Measurements from ENCODE around the gene LRRC8D. TPM values are rescaled to one million over a fixed set of nuclear protein-coding genes. Genes with fewer than 3 reads are reported as not detected.
"Not testable (repeated sequence)": the region's sequence is repeated elsewhere in the genome, so short reads cannot be mapped to it uniquely, and the experiment has no call there.

The LRRC8D gene
- total RNA-seq, 1 donor from 2014 or later: 29.8 TPM

DNA sequence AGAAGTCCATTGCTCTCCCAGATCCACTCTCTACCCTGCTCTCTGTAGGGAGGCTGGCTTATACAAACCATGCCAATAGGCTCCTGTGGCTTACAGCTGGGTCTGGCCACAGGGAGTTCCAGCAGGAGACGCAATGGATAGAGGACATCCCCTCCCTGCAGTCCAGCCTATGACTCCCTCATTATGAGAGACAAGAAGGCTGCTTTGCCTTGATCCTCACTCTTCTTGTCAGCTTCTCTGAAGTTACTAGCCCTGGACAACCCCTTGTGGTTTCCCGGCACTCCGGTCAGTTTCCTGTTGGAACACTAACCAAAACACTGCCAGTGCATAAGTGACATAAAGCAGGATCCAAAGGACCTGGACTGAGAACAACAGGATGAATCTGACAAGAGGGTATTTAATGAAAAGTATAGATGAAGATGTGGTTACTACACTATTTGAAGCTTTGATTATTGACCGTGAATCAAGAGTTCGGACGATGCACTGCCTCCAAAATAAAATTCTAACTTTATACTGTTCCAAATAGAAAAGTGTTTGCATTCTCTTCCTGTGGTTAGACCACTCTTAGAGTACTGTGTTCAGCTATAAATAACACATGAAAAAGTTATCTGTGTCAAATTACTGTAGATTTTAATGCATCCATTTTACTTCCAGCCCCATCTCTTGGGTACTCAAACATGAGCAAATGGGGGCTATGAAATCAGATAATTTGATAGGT lies 141.4 kb downstream of the LRRC8D start:
- no peak for DNase-seq

DNA sequence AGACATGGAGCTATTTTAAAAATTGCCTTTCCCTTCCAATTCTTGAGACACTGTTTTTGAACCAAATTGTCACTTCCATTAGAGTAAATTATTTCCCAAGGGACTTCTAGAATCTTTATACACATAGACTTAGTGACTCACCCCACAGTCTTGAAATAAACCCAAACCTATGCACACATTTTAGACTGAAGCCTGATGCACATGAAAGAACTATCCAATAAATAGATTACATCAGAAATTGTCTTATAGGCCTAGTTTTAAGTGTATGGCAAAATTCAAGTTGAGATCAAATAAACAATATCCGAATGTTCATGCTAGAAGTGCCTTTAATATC lies 141.9 kb downstream of the LRRC8D start:
- DNase-seq: no peak

DNA sequence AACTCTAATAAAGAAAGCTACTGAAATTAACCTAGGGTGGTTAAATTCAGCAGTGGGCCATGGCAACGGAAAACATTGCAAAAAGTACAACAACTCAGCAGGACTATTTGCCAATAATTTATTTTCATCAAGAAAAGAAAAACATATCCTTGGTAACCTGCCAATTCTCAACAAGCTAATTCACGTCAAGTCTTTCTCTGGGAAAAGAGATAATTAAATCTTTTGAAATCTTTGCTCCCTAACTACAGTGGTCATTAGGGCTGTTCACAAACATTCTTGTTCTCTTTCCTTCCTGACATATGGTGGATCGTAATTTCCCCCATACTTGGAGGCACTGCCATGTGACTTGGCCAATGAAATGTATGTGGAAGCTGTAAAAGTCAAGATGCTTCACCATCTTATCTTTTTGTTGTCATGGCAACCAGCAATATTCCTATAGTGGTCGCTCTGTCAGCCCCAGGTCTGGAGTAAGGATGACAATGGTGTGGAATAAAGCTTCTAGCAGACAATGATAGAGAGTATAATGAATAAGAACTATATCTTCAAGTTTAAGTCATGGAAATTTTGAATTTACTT lies 144.4 kb downstream of the LRRC8D start:
- no peak for DNase-seq

DNA sequence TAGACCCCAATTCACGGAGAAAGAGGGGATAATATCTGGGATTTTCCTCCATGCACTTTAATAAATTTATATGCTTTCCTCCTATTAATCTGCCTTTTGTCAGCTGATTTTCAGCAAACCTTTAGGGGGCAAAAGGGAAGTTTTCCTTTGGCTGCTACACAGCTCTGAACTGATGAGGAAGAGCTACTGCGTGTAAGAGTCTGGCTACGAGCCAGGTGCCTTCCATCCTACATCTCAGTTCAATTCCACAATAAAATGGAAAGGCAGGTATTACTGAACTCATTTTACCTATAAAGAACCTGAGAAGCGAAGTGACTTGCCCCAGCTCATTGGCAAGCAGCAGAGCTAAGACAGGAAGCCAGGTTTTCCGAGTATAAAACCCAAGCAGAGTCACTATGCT lies 145.8 kb downstream of the LRRC8D start:
- DNase-seq: no peak

DNA sequence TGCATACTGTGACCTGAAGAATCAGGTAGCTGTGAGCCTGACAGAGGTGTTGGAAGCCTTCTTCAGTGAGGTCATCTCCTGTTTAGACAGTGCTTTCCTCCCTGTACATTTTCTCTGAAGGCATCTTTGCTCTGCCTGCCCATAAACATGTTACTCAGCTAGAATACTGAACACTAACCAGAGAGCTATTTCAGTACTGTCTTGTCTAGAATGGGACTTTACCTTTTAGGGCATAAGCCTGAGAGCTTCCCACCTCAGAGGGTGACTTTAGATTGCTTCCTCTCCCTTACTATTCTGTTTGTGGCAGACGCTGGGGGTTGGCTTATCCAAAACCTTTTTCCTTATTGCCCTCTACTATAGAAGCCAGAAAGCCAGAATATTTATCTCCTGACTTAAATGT lies 150.8 kb downstream of the LRRC8D start:
- no peak for DNase-seq

DNA sequence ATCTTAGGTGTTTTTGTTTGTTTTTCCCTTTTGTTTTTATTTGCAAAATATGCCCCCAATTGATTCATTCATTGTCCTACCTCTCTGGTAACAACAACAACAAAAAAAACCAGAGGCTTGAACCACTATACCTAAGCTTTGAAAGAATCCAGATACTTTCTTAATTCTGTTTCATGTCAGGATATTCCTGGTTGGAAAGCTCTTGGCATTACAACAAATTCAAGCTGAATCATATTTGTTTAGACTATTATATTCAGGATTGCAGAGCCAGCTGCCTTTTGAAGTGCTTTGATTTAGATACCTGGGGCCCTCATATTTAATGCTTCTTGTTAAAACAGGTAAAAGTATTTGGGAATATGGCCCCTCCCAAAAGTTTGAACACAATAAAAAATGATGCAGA lies 151.2 kb downstream of the LRRC8D start:
- DNase-seq: no peak

DNA sequence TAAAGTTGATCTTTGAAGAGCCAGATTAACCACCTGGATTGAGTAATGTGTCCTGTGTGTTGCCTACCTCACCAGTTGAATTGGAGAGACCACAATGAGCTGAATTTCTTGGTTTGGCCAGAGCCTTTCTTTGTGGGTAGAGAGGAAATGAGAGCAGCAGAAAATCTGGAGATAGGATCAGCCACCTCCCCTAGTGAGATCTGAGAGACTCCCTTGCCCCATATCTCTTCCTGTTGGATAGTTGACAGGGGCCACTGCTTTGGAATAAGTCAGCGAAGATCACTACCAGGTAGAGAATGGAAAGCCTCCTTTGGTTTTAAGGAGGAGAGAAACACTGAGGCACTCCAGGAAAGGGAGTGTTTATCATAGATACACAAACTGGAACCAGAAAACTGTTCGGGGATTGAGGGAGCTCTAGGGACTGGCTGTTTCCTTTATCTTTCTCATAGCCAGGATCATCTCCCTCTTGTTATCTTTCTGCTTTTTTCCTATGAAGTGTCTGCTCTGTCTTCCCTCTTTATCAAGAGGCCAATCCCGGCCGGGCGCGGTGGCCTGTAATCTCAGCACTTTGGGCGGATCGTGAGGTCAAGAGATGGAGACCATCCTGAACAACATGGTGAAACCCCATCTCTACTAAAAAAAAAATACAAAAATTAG lies 152.8 kb downstream of the LRRC8D start:
- DNase-seq: no peak

DNA sequence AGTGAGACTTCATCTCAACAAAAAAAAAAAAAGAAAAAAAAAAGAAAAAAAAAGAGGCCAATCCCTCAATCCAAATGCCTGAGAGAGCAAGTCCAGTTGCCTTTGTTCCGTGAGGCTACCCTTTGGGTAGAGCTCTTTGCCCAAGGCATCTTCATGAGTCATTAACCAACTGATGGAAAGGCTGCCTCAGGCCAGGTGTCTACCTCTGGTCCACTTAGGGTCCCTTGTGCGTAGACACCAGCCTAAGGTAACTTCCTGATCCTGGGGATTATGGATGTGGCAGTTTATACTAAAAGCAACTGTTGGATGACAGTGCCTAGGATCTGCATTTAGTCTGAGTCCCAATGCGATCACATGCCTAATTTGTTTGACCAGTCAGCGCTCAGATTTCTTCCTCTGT lies 153.4 kb downstream of the LRRC8D start:
- DNase-seq: no peak

DNA sequence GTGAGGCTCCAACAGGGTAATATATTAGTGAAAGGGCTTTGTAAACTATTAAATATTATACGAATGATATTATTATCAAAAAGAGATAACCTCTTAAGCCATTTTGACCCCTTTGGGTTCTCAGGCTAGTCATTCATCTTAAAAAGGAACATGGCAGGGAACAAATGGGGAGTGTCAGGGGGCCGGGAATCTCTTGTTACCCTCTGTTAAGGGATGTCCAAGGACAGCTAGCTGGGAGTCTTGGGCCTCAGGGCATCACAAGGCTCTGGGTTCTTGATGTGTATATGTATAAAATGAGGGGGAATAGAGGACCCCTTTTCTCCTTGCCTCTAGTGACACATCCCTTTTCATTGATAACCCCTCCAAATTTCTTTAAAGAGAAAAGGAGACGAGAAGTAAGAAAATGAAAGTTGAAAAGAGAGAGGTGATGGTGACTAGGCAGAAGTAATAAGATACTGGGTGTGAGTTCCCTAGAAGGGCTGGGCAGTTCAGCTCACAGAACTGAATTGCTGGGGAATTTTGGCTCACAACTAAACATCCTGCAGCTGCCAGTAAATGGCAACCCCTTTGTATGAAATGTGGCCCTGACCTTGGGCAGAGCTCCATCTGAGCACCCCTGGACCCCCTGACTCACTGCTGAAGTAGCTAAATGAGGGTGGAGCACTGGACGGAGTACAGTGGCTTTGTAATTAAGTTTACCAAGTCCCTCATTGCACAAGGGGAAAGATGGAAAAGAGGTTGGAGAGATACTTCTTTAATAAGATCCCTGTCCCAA lies 154.1 kb downstream of the LRRC8D start:
- DNase-seq: no peak

DNA sequence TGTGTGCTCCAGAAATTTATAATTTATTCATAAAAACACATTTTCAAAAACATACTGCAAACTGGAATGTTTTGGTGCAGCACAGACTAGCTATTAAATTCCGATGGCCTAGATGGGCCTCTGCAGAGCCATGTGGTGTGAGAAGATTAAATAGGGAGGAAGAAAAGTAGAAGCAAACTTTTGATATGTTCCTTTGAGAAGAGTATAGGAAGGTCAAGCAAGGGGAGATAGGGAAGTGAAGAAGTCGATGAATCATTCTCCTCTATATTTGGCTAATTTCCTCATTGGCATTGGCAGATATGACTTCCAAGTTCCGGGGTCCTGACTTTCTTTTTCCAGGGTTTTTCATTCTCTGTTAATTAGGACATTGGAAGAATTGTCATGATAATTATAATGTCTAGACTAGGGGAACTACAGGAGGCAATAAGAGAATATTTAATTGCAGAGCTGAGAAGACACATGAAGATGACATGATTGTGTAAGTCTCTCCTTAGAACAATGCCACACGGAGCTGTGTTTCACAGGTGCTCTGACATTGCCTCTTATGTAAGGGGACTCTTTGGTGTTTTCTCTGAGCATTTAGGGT lies 154.8 kb downstream of the LRRC8D start:
- no peak for DNase-seq

DNA sequence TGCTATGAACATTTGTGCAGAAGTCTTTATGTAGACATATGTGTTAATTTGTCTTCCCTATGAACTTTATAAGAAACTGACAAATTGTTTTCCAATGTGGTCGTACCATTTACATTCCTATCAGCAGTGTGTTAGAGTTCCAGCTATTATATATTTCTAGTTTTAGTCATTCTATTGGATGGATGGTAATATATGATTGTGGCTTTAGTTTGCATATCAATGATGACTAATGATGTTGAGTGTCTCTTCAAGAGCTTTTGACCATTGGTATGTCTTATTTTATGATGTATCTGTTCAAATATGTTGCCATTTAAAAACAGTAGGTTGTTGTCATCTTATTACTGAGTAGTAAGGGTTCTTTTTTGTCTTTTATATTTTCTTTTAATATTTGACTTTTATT lies 157.9 kb downstream of the LRRC8D start:
- DNase-seq: no peak

DNA sequence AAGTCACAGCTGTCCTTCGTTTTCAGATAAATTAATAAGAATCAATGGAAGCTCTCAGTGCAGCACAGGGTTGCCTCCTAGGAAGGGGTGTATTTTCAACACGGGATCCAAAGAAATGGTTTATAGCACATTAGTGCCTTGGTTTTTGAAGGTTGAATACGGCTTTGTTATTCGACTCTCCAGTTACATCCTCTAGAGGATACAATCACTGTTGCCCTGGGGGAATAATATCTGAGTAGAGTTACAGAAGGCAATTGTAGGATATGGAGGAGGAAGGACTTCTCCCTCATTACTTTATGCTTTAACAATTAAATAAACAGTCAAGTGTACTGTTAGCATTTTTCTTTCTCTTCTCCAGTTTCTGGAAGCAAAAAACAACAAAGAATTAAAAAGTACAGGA lies 159.8 kb downstream of the LRRC8D start:
- no peak for DNase-seq

DNA sequence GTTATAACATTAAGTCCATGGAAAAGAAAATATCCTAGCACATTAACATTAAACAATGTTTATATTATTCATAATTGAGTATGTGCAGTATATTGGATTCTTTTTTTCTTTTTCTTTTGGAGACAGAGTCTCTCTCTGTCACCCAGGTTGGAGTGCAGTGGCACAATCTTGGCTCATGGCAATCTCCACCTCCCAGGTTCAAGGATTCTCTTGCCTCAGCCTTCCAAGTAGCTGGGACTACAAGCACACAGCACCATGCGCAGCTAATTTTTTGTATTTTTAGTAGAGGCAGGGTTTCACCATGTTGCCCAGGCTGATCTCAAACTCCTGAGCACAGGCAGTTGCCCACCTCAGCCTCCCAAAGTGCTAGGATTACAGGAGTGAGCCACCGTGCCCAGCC lies 162.0 kb downstream of the LRRC8D start:
- not testable (repeated sequence) for DNase-seq

DNA sequence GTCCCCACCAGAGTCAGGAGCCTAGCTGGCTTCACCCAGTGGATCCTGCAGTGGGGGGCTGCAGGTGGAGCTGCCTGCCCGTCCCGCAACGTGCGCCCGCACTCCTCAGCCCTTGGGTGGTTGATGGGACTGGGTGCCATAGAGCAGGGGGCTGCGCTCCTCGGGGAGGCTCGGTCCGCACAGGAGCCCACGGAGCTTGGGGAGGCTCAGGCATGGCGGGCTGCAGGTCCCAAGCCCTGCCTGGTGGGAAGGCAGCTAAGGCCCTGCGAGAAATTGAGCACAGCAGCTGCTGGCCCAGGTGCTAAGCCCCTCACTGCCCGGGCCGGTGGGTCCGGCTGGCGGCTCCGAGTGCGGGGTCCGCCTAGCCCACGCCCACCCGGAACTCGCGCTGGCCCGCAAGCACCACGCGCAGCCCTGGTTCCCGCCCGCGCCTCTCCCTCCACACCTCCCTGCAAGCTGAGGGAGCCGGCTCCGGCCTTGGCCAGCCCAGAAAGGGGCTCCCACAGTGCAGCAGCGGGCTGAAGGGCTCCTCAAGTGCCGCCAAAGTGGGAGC lies 163.8 kb downstream of the LRRC8D start:
- DNase-seq: not testable (repeated sequence)

DNA sequence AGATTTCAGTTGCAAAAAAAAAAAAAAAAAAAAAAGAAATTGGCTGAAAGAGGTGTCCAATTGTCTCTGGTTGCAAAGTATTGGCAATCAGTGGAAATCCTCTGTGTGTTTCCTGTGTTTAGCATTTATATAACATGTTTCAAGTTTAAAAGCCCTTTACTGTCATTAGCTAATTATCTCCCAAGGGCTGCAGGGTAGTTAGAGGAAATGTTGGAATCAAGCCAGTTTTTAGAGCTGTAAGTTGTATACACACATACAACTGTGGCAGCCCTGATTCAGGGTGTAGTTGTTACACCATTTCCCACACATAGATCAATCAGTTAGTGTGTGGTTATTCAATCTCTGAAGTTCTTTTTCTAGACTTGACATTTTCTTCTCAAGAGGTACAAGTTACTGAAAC lies 165.2 kb downstream of the LRRC8D start:
- DNase-seq: no peak

Other genes with a start within 250 kb of the LRRC8D start
- 8.4 TPM for gene LRRC8C, start 187.9 kb upstream of the LRRC8D start, total RNA-seq
- gene ZNF326, start 174.1 kb downstream of the LRRC8D start, total RNA-seq: 34.0 TPM

Measured in occipital lobe (tissue), 2 donors.